ENCODE measurements around the gene DPCD. TPM values are rescaled to one million over a fixed set of nuclear protein-coding genes. Genes with fewer than 3 reads are reported as not detected.
A peak's percentile ranks its signal among the peaks of the same experiment; 100 is the strongest.

DPCD gene
- total and polyA plus RNA-seq, 10 of the 15 experiments (the other 5 are each of a cell fraction or from before 2014, with no cell fraction given) = 9.7 to 50.9 (median 26.3) TPM

DNA sequence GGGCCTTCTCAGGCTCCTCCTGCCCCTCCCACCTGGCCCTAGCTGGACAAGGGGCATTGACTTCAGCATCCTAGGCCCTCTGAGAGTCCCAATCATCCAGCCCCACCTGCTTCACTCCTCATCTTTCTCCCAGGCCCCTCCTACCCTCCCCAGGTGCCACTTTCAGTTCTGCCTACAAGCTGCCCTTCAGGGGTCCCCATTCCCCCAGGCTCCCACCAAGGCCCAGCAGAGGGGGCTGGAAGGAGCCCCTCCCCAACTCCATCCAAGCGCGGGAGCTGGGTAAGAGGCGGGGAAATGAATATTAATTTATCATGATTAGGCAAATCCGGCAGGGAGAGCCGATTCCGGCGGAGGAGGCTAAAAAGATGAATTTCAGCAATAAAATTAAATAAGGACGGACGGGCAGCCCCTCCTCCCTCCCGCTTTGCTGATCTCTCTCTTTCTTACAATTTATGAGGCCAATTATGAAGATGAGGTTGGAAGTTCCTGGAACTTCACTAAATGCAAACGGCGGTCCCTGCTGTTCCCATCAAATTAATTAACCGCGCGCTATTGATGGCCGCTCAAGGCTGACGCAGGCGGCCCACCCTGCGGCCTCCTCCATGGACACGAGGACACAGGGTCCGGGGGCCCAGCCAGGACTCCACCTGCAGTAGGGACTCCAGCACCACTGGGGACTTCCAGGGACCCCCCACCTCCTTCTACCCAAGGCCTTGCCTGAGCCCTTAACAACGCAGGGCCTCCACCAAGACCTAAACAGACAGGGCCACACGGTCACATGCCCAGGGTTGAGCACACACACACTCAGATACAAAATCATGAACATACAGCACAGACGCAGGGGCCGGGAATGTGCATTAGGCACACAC lies 14.0 kb upstream of the DPCD start:
- no peak for DNase-seq (ENCODE audit: low read depth, low spot score)
- ATAC-seq = no peak
- Histone ChIP-seq H2AFZ (ENCODE audit: control insufficient read depth, low read depth, low read length) (no peak overlapping the region), H3K9ac (ENCODE audit: control insufficient read depth, insufficient read depth, low read length) (no peak overlapping the region), H3K4me1 (ENCODE audit: control insufficient read depth, insufficient read depth, low read length) (no peaks in the 10 kb centered on the region), H3K4me2 (ENCODE audit: control insufficient read depth, insufficient read depth) (no peak overlapping the region), H3K9me3 (replicated peaks; ENCODE audit: control insufficient read depth, insufficient read depth, low read length) (no peaks in the 10 kb centered on the region), H4K20me1 (ENCODE audit: control insufficient read depth, insufficient read depth) (no peaks in the 10 kb centered on the region), H3K4me3 (no peak overlapping the region), H3K27me3 (replicated peaks in 1 of 2; ENCODE audit: control insufficient read depth in 2 of 2, insufficient read depth in 2 of 2, low read length in 1 of 2) (no peaks in the 10 kb centered on the region), H3K36me3 (ENCODE audit: control insufficient read depth in 2 of 2, insufficient read depth in 2 of 2, low read length in 1 of 2) (no peaks in the 10 kb centered on the region), H3K79me2 (ENCODE audit: control insufficient read depth, insufficient read depth, low read length) (no peaks in the 10 kb centered on the region), H3K27ac (ENCODE audit: control insufficient read depth, insufficient read depth) (no peak overlapping the region)
- RAD21 ChIA-PET (ENCODE audit: unreplicated experiment) = no interaction called here
- TF ChIP-seq, protein P1, sequence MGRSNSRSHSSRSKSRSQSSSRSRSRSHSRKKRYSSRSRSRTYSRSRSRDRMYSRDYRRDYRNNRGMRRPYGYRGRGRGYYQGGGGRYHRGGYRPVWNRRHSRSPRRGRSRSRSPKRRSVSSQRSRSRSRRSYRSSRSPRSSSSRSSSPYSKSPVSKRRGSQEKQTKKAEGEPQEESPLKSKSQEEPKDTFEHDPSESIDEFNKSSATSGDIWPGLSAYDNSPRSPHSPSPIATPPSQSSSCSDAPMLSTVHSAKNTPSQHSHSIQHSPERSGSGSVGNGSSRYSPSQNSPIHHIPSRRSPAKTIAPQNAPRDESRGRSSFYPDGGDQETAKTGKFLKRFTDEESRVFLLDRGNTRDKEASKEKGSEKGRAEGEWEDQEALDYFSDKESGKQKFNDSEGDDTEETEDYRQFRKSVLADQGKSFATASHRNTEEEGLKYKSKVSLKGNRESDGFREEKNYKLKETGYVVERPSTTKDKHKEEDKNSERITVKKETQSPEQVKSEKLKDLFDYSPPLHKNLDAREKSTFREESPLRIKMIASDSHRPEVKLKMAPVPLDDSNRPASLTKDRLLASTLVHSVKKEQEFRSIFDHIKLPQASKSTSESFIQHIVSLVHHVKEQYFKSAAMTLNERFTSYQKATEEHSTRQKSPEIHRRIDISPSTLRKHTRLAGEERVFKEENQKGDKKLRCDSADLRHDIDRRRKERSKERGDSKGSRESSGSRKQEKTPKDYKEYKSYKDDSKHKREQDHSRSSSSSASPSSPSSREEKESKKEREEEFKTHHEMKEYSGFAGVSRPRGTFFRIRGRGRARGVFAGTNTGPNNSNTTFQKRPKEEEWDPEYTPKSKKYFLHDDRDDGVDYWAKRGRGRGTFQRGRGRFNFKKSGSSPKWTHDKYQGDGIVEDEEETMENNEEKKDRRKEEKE (IDR thresholded peaks at IDR 0.05) = no peak
- TF ChIP-seq, protein P2, sequence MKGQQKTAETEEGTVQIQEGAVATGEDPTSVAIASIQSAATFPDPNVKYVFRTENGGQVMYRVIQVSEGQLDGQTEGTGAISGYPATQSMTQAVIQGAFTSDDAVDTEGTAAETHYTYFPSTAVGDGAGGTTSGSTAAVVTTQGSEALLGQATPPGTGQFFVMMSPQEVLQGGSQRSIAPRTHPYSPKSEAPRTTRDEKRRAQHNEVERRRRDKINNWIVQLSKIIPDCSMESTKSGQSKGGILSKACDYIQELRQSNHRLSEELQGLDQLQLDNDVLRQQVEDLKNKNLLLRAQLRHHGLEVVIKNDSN (IDR thresholded peaks at IDR 0.05; ENCODE audit: borderline replicate concordance, extremely low read length, insufficient read depth, low read depth, low read length) = peak; percentile 7
- in situ Hi-C loops (cut with MboI) = loop anchor here (5.0 kb wide), 2 partner anchors 297 to 362 kb away; no protein-coding TSS in a partner anchor
- WGBS (ENCODE audit: insufficient coverage, insufficient replicate concordance, low lambda C conversion rate, missing lambda C conversion rate) = 96% methylated on average over 25 of the region's 25 CpGs
- SMC1A ChIA-PET (ENCODE audit: uncharacterized antibody, unreplicated experiment) = interaction anchor here (1.8 kb wide), 1 partner anchor 12 kb away, joined by 5 read pairs; no protein-coding TSS in a partner anchor
- BruUV-seq (replicated peaks) = no TSS peak
- CTCF ChIA-PET = no interaction called here
- no peak for FAIRE-seq
- intact Hi-C loops (cut with micrococcal nuclease; ENCODE audit: unreplicated experiment) = loop anchor here (5.0 kb wide), 1 partner anchor 302 kb away; no protein-coding TSS in a partner anchor
- POLR2A ChIA-PET = no interaction called here

Data from GM12878 (cell line).